GM21381 (cell line): Measurements from ENCODE around the gene GLRA3.
"Not testable (repeated sequence)": the region's sequence is repeated elsewhere in the genome, so short reads cannot be mapped to it uniquely, and the experiment has no call there.

Source experiments
- ATAC-seq: cut with Tn5 transposase; IDR thresholded peaks from one replicate; pipeline ENCODE4 v1.9.1; 2021; ENCODE audit warnings: mild to moderate bottlenecking, moderate library complexity; ENCODE audit not compliant: unreplicated experiment

The GLRA3 gene

DNA sequence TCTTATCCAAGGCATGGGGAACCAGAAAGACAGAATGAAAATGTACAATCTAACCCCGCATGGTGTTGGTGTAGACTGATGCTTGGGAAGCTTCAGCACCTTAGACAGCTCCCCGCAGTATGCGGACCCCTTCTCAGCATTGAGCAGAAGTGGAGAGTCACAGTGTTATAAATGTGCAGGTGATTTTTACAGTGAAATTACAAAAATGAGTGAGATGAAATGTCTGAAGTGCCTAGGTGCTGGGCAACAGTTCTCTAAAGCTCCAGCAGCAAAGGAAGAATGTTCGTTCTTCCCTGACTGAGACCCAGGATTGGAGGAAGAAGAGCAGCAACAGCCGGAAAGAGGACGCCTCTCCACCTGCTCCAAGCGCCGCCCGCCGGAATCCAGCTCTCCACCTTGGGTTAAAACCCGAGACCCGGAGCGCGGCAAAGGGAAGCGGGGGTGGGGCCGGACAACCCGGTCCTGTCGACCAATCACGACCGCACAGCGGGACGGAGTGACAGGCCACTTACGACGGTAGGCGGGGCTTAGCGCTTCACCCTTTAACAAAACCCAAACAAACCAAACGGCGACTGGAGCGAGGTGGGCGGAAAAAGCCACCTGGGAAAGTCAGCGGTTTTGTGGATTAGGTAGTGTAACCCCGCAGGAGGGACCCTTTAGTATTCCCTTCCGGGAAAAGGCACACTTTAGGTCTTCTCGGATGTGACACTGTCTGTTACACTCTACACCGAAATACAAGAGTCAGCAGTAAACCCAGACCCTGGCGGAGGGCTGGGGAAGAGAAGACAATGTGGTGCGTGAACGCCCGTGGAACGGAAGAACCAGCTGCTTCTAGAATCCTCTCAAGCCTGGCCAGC lies at the start of gene GLRA3:
Gene GLRA3, minus strand, starts transcription at position 403 of the 857 bp plus-strand sequence. CDS start 436 bp downstream, outside the sequence.
- ATAC-seq = no peak

DNA sequence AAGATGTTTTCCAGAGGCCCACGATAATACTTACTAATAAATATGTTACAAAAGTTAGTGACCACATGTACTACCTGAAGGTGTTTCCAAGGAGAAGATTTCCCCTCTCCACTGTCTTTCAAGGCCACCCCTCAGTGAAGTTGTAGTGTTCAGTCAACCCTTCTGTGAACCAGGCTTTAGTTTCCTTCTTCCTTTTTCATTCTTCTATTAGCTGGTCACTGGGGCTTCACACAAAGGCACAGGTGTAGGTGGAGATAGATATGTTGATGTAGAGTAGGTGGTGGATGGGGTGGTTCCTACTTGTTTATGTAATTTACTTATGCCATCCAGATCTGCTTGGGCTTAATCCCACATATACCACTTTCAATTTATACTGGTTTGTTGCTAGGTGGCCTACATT lies 45.9 kb upstream of the GLRA3 start:
- ATAC-seq = no peak

DNA sequence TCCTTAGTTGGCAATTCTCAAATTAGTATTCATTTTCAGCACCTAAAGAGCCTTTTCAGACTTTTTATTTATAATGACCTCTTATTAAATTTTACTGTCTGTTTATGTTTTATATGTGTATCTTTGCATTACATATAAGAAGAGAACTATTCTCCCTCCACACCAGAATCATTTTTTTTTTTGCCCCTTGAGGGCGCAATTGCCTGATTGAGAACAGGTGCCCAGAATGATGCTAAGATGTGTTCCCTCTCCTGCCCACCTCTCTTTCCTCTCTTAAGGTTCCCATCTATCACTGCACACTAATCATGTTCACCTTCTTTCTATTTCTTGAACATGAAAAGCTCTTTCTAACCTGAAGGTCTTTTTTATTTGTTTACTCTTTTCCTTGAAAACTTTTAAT lies 44.9 kb upstream of the GLRA3 start:
- ATAC-seq = no peak

DNA sequence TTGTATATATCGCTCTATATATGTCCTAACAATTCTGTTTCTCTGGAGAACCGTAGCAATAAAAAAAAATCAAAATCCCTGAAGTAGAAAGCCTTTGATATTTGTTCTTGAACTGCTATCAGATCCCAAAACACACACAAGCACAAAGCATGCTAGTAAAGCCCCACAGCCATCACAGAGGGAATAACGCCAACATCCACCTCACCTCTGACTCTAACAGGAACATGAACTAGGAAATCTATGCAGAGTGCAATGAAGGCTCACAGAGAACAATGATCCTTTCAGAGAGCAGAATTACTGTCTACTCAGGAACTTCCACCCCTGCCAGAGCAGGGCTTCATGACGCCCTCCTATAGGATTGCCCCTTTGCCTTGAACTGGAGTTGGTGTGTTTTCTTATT lies 44.1 kb upstream of the GLRA3 start:
- not testable (repeated sequence) for ATAC-seq

DNA sequence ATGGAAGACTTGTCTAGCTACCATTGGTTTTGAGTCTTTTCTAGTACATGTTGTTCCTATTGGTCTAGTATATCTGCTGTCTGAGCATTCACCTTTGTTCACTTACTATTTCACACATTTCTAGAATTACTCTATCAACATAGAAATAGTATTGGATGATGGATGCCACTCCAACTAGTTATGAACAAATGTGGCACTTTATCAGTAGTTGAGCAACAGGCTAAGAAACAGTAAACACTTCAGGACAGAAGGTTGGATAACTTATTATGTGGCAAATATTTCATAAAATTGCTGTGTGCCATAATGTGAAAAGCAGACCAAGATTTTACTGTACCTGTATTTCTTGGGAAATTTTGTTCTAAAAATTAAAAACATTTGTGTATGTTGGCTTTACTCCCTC lies 42.4 kb upstream of the GLRA3 start:
- ATAC-seq = no peak

DNA sequence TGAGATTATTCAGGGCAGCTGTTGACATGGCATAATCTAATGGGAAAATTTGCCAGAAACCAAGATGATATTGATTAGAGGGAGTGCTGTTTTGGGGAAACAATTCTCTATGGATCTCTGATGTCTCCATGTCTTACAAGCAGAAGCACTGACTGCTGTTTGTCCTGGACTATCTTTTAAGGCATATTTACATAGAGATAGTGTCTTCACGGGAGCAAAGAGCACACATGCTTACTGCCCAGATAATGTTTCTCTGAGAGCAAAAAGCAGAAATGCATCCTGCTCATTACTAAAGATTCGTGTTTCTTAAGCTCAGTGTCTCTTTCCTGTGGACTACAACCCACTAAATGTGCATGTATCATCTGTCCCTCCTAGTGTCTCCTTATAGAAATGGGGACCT lies 41.3 kb upstream of the GLRA3 start:
- no peak for ATAC-seq

DNA sequence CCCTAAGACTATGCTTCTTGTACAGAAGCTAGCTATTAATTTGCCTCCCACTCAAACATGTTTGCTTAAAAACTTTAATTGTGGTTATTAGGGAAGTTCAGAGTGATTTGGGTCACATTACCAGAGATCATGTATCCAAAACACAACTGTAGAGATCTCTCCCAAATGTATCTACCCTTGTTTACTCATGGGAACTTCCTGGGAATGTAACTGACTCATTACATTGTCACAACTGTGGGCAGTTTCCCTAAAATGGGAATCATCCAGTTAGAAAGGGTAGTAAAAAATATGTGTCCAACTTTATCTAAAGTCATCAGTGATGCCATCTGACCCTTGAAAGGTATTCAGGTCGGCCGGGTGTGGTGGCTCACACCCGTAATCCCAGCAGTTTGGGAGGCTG lies 40.3 kb upstream of the GLRA3 start:
- ATAC-seq = no peak

DNA sequence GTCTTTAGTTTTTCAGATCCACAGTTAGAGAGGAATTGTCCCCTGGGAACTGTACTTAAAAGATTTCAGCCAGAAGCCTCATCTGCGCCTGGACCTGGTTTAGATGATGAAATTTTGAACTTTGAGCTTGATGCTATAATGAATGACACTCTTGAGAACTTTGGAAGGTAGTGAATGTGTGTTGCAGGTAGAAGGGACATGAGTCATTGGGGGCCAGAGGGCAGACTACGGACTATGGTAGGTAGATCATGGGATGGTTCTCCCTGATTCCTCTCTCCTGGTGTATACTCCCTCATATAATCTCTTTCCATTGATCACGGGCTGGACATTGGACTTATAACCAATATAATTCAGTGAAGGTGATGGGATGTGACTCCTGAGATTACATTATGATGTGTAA lies 38.9 kb upstream of the GLRA3 start:
- ATAC-seq = no peak

DNA sequence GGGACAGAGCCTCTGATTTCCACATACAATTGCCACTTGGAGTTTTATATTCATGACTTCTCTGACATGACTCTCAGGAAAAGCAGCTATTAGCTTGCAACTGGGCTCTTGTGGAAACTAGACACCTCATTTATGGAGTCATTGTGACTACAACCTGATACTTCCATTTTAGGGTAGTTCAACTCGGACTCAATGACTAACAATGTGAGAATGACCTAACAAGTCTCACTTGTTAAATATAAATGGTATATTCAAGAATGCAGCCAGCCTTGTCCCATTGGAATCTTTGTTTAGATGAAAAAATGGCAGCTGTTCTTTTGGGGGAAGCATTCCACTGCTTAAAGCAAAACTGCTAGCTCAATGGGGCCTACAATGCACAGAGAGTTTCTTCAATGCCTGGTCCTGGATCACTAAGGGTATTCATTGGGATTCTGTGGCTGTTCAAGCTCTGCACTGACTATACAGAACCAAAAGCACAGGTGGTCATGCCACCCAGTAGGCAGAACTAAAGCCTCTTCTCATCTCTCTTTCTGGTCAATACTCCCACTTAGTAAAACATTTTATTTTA lies 36.5 kb upstream of the GLRA3 start:
- ATAC-seq = no peak

DNA sequence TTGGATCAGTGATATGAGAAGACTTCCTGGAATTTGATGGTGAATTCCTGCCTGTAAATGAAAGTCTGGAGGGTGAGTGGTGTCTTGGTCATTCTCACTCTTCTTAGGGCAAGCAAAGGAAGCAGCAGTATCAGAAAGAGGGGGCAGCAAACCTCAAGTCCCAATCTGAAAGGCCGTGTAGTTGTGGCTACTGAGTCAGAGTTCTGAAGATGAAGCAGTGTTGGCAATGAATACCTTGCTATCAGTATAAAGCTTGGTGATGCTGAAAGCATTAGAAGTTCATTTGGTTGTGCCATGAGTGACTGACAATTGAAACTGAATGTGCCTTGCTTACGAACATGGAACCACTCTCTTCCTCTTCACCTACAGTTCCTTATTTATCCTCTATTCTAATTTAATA lies 35.0 kb upstream of the GLRA3 start:
- no peak for ATAC-seq

DNA sequence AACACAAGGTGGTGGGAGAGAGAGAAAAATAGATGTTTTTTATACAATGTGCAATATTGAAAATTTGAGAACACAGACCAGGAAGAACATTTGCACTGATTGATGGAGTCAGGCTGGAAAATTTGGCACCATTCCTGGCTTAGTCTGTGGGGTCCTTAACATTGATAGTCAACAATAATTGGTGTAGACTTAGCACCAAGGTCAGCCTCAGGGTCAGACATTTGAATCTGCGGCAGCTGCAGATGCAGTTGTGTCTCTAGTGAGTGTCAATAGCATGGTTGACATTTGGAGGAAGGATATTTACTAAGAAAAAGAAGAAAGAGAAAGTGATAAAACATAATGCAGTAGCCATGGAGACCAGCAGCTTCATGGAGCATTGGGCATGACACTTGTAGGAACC lies 31.5 kb upstream of the GLRA3 start:
- ATAC-seq = no peak

DNA sequence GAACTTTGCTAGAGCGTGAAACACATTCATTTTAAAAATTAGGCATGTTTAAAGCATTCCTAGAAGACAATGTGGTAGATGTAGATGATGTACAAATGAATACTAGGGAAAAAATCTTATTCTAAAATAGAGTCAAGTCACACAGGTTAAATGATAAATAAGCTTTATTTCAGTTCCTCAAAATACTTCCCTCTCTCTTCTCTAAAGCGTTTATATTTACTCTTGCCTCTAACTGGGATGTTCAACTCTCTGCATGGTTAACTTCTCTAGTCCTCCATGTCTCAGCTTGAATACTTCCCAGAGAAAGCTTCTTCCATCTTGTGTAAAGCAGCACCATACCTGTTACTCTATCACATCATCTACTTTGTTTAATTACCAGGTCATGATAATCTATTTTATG lies 30.9 kb upstream of the GLRA3 start:
- ATAC-seq = no peak

DNA sequence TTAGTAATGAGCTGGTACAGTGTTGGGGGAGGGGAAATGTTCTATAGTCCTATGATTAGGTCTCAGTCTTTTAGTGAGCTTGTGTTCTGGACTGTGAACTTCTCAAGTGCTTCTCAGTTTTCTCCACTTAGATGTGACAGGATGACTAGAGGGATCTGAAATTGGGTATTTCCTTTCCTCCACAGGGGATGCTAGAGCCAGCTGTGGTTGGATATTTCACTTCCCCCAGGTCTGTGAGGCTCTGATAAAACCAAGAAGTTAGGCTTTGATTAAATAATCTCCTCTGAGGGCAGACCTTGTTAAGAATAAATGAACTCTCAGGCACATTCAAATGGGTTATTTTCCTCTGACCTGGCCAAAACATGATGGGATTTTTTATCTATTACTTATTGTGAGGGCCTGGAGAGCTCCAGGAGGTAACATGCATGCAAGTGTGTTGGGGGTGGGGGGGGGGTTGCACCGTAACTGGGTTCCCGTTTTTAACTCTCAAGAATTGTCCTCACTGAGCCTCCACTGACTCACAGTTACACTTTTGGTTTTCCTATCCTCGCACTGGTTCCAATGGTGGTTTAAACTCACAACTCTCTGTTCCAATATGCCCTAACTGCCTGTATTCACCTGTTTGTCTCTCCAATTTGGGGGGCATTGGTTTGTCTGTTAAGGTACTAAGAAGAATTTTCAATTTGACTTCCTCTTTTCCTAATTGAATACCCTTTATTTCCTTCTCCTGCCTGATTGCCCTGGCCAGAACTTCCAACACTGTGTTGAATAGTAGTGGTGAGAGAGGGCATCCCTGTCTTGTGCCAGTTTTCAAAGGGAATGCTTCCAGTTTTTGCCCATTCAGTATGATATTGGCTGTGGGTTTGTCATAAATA lies 28.1 kb upstream of the GLRA3 start:
- ATAC-seq = no peak

DNA sequence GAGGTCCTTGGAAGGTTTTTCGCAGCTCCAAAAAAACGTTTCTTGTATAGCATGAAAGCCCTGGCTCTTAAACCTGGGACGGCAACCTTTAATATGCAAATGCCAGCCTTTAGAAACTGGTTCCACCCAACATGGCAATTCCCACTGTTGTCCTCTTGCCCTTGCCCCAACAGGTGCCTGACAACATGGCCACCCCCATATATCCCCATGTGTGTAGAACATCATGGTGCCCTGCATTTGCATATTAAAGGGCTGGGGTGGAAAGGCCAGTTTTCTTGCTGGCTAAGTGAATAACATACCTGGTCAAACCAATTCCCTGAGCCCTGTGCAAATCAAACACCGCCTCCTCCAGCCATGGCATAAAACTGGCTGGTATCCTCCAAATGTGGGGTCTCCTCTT lies 26.0 kb upstream of the GLRA3 start:
- no peak for ATAC-seq

DNA sequence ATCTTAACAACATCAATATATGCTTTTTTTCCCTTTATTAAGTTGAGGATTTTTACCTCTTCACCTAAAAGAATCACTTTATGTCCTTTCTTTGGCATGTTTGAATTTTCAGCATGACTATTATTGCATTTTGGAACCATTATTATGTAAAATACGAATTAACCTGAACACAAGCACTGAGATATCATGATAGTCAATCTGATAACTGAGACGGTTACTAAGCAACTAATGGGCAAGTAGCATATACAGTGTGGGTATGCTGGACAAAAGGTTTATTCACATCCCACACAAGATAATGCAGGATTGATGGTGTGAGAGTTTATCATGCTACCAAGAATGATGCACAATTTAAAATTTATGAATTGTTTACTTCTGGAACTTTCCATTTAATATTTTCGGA lies 24.6 kb upstream of the GLRA3 start:
- no peak for ATAC-seq

DNA sequence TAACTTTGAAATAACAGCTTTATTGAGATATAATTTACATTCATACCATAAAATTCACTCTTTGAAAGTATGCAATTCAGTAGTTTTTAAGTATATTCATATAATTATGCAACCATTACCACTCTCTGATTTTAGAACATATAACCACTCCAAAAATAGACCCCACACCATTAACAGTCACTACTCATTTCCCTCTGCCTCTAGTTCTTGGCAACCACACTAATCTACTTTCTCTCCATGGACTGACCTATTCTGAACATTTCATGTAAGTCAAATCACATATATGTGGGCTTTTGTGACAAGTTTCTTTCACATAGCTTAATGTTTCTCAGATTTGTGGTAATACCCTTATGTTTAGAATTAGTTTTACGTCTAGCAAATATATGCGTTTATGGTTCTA lies 19.5 kb upstream of the GLRA3 start:
- ATAC-seq = no peak

DNA sequence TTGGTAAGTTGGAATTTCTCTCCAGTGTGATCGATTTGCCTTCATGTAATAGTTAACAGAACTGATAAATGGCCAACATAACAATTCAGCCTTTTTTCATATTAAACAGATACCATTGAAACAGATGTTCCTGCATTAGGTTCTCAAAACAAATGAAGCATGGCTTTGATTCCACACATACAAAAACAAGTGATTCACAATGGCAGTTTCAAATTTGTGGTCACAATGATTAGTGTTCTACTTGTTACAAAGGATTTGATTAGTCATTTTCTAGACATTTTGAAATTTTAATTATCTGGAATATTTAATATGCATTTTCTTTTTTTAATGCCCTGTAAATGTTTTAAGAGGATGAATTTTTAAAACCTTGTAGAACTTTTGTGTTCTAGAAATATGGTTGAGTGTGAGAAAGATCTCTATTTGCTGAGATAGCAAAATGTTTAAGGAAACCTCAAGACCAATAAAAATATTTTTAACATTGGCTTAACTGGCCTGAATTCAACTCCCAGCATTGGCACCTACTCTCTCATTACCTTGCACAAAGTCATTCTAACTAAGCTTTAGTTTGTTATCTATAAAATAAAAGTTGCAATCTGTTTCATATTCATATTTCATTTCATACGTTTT lies 18.9 kb upstream of the GLRA3 start:
- ATAC-seq = no peak

DNA sequence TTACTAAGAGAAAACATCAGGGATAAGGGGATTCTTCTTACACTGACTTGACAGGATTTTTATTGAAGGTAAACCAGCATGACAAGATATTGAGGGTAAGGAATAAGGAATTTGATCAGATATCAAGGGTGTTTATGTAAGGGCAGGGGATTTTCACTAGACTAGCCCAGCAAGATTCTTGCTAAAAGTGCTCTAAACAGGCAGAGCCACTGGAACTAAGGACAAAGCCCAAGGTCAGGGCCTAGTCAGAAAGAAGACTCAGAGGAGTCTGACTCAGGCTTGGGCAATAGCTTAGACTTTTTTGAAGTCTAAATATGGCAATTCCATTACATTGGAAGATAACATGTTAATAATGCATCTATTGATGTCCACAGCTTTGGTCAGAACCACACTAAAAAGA lies 6.5 kb upstream of the GLRA3 start:
- ATAC-seq = no peak

DNA sequence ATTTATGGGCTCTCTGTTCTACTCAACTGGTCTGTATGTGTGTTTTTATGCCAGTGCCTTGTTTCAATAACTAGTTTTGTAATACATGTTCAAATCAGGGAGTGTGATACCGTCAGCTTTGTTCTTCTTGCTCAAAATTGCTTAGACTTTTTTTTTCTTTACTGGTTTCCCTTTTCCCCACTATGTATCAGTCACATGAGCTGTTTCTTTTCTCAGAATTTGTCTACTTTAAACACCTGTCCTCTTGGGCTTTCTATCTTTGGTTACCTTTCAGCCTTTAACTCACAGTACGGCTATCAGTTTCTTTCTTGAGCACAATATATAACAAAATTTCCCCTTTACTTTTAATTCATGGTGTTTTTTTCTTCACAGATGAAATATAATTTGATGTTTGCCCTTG lies 5.4 kb upstream of the GLRA3 start:
- no peak for ATAC-seq

DNA sequence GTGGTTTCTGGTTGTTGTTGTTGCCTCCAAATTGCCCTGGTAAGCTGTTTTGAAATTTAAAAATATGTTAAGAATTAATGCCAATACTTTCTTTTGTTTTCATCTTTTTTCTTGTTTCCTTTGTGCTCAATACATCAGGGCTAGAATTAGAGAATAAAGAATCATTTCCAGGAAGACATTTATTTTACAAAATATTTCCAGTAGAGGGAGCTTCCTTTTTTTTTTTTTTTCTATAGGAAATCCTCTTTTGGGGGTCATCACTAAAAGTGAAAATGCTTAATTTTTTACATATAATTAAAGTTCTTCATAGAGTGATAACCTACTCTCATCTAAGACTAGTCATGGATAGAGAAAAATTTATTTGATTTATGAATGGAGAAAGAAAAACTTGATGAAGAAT lies 2.4 kb downstream of the GLRA3 start:
- ATAC-seq = no peak

DNA sequence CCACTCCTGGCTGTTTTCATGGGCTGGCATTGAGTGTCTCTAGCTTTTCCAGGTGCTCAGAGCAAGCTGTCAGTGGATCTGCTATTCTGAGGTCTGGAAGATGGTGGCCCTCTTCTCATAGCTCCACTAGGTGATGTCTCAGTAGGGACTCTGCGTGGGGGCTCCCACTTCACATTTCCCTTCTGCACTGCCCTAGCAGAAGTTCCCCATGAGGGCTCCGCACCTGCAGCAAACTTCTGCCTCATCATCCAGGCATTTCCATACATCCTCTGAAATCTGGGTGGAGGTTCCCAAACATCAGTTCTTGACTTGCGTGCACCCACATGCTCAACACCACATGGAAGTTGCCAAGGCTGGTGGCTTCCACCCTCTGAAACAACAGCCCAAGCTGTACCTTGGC lies 13.8 kb downstream of the GLRA3 start:
- no peak for ATAC-seq
